ENCODE measurements around the gene TOX3. TPM values are rescaled to one million over a fixed set of nuclear protein-coding genes. Genes with fewer than 3 reads are reported as not detected.

Gene TOX3
- total and polyA plus RNA-seq, 2 of the 13 experiments (the other 11 are each of a cell fraction or from before 2014, with no cell fraction given) = 14.5 to 98.6 TPM

- Histone ChIP-seq H3K9me3 (ENCODE audit: low read length) (no peaks in the 10 kb centered on the region), H3K36me3 (replicated peaks in 1 of 2; ENCODE audit: control insufficient read depth in 1 of 2, insufficient read depth in 2 of 2, low read length in 2 of 2) (peaks cover 2 to 52% of the 10 kb centered on the region in 2 experiments), H2AFZ (ENCODE audit: low read length) (no peak overlapping the region), H3K9ac (ENCODE audit: insufficient read depth, low read depth, low read length) (no peak overlapping the region), H3K79me2 (ENCODE audit: insufficient read depth, low read length) (peaks cover 29% of the 10 kb centered on the region), H3K4me3 (replicated peaks in 1 of 3; ENCODE audit: insufficient read depth in 1 of 3, low read depth in 2 of 3, low read length in 3 of 3) (no peak overlapping the region), H3K27me3 (ENCODE audit: control insufficient read depth in 1 of 2, insufficient read depth in 2 of 2, low read length in 2 of 2) (no peaks in the 10 kb centered on the region), H4K20me1 (ENCODE audit: insufficient read depth, low read length) (peaks cover 5% of the 10 kb centered on the region; the same call in 1 of the 2 replicates), H3K4me2 (ENCODE audit: low read depth, low read length) (no peak overlapping the region), H3K27ac (ENCODE audit: extremely low read length, insufficient read depth, low read length) (no peak overlapping the region), H3K4me1 (ENCODE audit: insufficient read depth, low read length) (0 out of 2 replicates have a peak, but pooled peaks cover 6% of the 10 kb centered on the region)
- 98% methylated on average over 5 of the region's 5 CpGs for WGBS (ENCODE audit: low lambda C conversion rate)
- DNase-seq (ENCODE audit: low spot score) = no peak
- in situ Hi-C loops (cut with HindIII; ENCODE audit: extremely low pct_ligation_motif_present, low pct_unique_long_range_greater_than_20kb) (no loop called here), intact Hi-C loops (cut with micrococcal nuclease; ENCODE audit: unreplicated experiment) (no loop called here)
- POLR2A ChIA-PET = no interaction called here
- BruUV-seq (replicated peaks) = no TSS peak
- no peak for FAIRE-seq
- CTCF ChIA-PET (ENCODE audit: low intra/inter-chr PET ratio, low total read pairs) = no interaction called here
- no peak for ATAC-seq
- TF ChIP-seq PHF20 (CRISPR knock-in tag; IDR thresholded peaks at IDR 0.05) (no peak), RAD21 (CRISPR knock-in tag; IDR thresholded peaks at IDR 0.05) (no peak), TFE3 (CRISPR knock-in tag; IDR thresholded peaks at IDR 0.05) (no peak), NCOR1 (IDR thresholded peaks at IDR 0.05; ENCODE audit: borderline replicate concordance, low read length) (no peak), ZFP36L2 (CRISPR knock-in tag; IDR thresholded peaks at IDR 0.05) (no peak), KDM5A (IDR thresholded peaks at IDR 0.05; ENCODE audit: borderline replicate concordance, low read length) (no peak), STAT6 (CRISPR knock-in tag; IDR thresholded peaks at IDR 0.05; ENCODE audit: borderline replicate concordance) (no peak), TFDP1 (CRISPR knock-in tag; IDR thresholded peaks at IDR 0.05; ENCODE audit: borderline replicate concordance) (no peak), ZBTB49 (CRISPR knock-in tag; IDR thresholded peaks at IDR 0.05; ENCODE audit: borderline replicate concordance) (no peak), ZNF792 (CRISPR knock-in tag; IDR thresholded peaks at IDR 0.05) (no peak)
- TF ChIP-seq, protein P1, sequence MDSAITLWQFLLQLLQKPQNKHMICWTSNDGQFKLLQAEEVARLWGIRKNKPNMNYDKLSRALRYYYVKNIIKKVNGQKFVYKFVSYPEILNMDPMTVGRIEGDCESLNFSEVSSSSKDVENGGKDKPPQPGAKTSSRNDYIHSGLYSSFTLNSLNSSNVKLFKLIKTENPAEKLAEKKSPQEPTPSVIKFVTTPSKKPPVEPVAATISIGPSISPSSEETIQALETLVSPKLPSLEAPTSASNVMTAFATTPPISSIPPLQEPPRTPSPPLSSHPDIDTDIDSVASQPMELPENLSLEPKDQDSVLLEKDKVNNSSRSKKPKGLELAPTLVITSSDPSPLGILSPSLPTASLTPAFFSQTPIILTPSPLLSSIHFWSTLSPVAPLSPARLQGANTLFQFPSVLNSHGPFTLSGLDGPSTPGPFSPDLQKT (CRISPR knock-in tag; IDR thresholded peaks at IDR 0.05; ENCODE audit: borderline replicate concordance) = no peak
- TF ChIP-seq, protein P2, sequence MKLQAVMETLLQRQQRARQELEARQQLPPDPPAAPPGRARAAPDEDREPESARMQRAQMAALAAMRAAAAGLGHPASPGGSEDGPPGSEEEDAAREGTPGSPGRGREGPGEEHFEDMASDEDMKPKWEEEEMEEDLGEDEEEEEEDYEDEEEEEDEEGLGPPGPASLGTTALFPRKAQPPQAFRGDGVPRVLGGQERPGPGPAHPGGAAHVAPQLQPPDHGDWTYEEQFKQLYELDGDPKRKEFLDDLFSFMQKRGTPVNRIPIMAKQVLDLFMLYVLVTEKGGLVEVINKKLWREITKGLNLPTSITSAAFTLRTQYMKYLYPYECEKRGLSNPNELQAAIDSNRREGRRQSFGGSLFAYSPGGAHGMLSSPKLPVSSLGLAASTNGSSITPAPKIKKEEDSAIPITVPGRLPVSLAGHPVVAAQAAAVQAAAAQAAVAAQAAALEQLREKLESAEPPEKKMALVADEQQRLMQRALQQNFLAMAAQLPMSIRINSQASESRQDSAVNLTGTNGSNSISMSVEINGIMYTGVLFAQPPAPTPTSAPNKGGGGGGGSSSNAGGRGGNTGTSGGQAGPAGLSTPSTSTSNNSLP (IDR thresholded peaks at IDR 0.05; ENCODE audit: low read depth, low read length) = no peak
Measured at GRCh38 chr16:52465711-52466267, 81.2 kb downstream of the TOX3 start.
